ENCODE results near the gene MAP3K20.

DNA sequence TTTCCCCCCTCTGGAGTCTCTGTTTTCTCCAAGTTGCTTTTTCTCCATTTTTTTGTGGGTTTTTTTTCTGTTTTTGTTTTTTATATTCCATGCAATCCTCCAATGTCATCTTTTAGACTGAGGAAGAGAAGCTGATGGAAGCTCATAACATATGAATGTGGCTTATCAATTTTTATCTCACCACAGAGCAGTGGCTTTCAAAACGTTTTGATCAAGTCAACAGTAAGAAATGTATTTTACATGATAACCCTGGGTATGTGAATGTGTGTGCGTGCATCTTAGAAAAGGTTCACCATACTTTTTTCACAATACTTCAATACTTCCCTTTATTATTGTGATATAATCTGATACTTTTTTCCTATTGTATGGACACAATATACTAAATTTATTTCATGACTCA lies 214.4 kb downstream of the MAP3K20 start:
- TF ChIP-seq NRF1 (IDR thresholded peaks at IDR 0.05; ENCODE audit: low read depth, low read length) (no peak), TAF1 (IDR thresholded peaks at IDR 0.05; ENCODE audit: low read depth, low read length) (no peak), POLR2AphosphoS5 (IDR thresholded peaks at IDR 0.05; ENCODE audit: low read depth, low read length) (no peak), ASH2L (IDR thresholded peaks at IDR 0.05; ENCODE audit: low read length) (no peak), PHF8 (conservative IDR thresholded peaks at IDR 0.05; ENCODE audit: low read depth, low read length) (no peak), MAFK (IDR thresholded peaks at IDR 0.05; ENCODE audit: low read depth, low read length) (no peak), CBX5 (IDR thresholded peaks at IDR 0.05; ENCODE audit: low read depth, low read length) (no peak), POLR2A (IDR thresholded peaks at IDR 0.05; ENCODE audit: control extremely low read depth in 1 of 2, low read depth in 2 of 2, low read length in 2 of 2) (no peak), FOSL1 (IDR thresholded peaks at IDR 0.05; ENCODE audit: insufficient read depth, low read depth, low read length) (no peak), TAF7 (optimal IDR thresholded peaks at IDR 0.05; ENCODE audit: borderline replicate concordance, low read depth, low read length) (no peak), EP300 (IDR thresholded peaks at IDR 0.05; ENCODE audit: borderline replicate concordance in 1 of 2, low read depth in 2 of 2, low read length in 2 of 2) (no peak)
- TF ChIP-seq, protein P1, sequence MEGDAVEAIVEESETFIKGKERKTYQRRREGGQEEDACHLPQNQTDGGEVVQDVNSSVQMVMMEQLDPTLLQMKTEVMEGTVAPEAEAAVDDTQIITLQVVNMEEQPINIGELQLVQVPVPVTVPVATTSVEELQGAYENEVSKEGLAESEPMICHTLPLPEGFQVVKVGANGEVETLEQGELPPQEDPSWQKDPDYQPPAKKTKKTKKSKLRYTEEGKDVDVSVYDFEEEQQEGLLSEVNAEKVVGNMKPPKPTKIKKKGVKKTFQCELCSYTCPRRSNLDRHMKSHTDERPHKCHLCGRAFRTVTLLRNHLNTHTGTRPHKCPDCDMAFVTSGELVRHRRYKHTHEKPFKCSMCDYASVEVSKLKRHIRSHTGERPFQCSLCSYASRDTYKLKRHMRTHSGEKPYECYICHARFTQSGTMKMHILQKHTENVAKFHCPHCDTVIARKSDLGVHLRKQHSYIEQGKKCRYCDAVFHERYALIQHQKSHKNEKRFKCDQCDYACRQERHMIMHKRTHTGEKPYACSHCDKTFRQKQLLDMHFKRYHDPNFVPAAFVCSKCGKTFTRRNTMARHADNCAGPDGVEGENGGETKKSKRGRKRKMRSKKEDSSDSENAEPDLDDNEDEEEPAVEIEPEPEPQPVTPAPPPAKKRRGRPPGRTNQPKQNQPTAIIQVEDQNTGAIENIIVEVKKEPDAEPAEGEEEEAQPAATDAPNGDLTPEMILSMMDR (IDR thresholded peaks at IDR 0.05; ENCODE audit: control extremely low read depth in 1 of 3, insufficient read depth in 1 of 3, low read depth in 1 of 3, low read length in 3 of 3), result no peak
- TF ChIP-seq, protein P2, sequence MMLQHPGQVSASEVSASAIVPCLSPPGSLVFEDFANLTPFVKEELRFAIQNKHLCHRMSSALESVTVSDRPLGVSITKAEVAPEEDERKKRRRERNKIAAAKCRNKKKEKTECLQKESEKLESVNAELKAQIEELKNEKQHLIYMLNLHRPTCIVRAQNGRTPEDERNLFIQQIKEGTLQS (IDR thresholded peaks at IDR 0.05; ENCODE audit: insufficient read depth, low read depth, low read length), result no peak

Measured in H1 (cell line).